Measurements from ENCODE around the gene OR4D2.

- TF ChIP-seq CTCF (tag by site-specific recombination; IDR thresholded peaks at IDR 0.05) (0 out of 2 replicates have a peak, but pooled peaks have one; percentile 41), ZBTB49 (tag by site-specific recombination; IDR thresholded peaks at IDR 0.05; ENCODE audit: low read depth) (no peak), SETDB1 (IDR thresholded peaks at IDR 0.05; ENCODE audit: insufficient read length, low read length) (no peak)
Observed at GRCh38 chr17:58136669-58137279, 30.0 kb upstream of the OR4D2 start.

Measured in HEK293 (cell line).